MCF 10A (cell line): ENCODE data around the gene DAPK2. TPM values are rescaled to one million over a fixed set of nuclear protein-coding genes. Genes with fewer than 3 reads are reported as not detected.
A peak's percentile ranks its signal among the peaks of the same experiment; 100 is the strongest.

Experiments used
- BruUV-seq: library from RNA; stranded (reverse); fragments of 400-500 nt; replicated peaks from 2 replicates; lab custom pipeline; 2021; lab: Mats Ljungman, UMichigan
- CTCF ChIA-PET: fragments of 300-600 bp; sonication (Branson Sonifier 250); formaldehyde crosslinking; extraction: SDS; loops from one replicate; lab custom pipeline; 2021; ENCODE audit warnings: antibody characterized with exemption, inconsistent platforms; lab: Yijun Ruan, JAX
- POLR2A ChIA-PET: fragments of 300-600, 350-650 bp; sonication (Branson Sonifier 250); formaldehyde crosslinking; extraction: SDS; loops from one replicate; lab custom pipeline; 2020; ENCODE audit warnings: antibody characterized with exemption, inconsistent platforms; lab: Yijun Ruan, JAX
- DNase-seq: peaks from one replicate; pipeline ENCODE4 v3.0.0-alpha.2; 2018; ENCODE audit not compliant: unreplicated experiment
- H3K27ac Mint-ChIP-seq: one replicate; pipeline ENCODE4 v1.8.0; 2022; ENCODE audit warnings: mild to moderate bottlenecking, low read depth, mixed read lengths; ENCODE audit not compliant: unreplicated experiment
- H3K27me3 Mint-ChIP-seq: one replicate; pipeline ENCODE4 v1.8.0; 2022; ENCODE audit warnings: mixed read lengths; ENCODE audit not compliant: insufficient read depth, unreplicated experiment
- H3K36me3 Mint-ChIP-seq: one replicate; pipeline ENCODE4 v1.8.0; 2022; ENCODE audit warnings: mild to moderate bottlenecking, moderate library complexity, mixed read lengths; ENCODE audit not compliant: insufficient read depth, unreplicated experiment
- H3K4me1 Mint-ChIP-seq: one replicate; pipeline ENCODE4 v1.8.0; 2022; ENCODE audit warnings: mixed read lengths; ENCODE audit not compliant: insufficient read depth, unreplicated experiment
- H3K4me3 Mint-ChIP-seq: one replicate; pipeline ENCODE4 v1.8.0; 2022; ENCODE audit warnings: mild to moderate bottlenecking, moderate library complexity, mixed read lengths; ENCODE audit not compliant: unreplicated experiment
- H3K9me3 Mint-ChIP-seq: one replicate; pipeline ENCODE4 v1.8.0; 2022; ENCODE audit warnings: mixed read lengths; ENCODE audit not compliant: unreplicated experiment
- intact Hi-C: fragments of 100-400 bp; cut with micrococcal nuclease; formaldehyde crosslinking; loops from 2 replicates; pipeline ENCODE4 v1.14.1; 2022
- total RNA-seq: library from RNA; stranded (reverse); gene quantifications from 2 replicates; pipeline ENCODE4 v1.2.3, GENCODE V29; 2022
- TF ChIP-seq, protein P1 (sequence below): fragments of 200-600 bp; IDR thresholded peaks from one replicate; pipeline ENCODE4 v1.8.0; 2022; ENCODE audit warnings: antibody characterized with exemption, mild to moderate bottlenecking; ENCODE audit not compliant: unreplicated experiment

Gene DAPK2
- total RNA-seq, 1 experiment from 2014 or later: 4.6 TPM

- TF ChIP-seq, protein P1, sequence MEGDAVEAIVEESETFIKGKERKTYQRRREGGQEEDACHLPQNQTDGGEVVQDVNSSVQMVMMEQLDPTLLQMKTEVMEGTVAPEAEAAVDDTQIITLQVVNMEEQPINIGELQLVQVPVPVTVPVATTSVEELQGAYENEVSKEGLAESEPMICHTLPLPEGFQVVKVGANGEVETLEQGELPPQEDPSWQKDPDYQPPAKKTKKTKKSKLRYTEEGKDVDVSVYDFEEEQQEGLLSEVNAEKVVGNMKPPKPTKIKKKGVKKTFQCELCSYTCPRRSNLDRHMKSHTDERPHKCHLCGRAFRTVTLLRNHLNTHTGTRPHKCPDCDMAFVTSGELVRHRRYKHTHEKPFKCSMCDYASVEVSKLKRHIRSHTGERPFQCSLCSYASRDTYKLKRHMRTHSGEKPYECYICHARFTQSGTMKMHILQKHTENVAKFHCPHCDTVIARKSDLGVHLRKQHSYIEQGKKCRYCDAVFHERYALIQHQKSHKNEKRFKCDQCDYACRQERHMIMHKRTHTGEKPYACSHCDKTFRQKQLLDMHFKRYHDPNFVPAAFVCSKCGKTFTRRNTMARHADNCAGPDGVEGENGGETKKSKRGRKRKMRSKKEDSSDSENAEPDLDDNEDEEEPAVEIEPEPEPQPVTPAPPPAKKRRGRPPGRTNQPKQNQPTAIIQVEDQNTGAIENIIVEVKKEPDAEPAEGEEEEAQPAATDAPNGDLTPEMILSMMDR: no peak
- no TSS peak for BruUV-seq
- H3K4me1 Mint-ChIP-seq: peaks cover 7% of the 10 kb centered on the region
- POLR2A ChIA-PET: interaction anchor here (0.5 to 4.0 kb wide), 12 partner anchors 11 to 1485 kb away, joined by 3 to 34 read pairs (median 4); partner anchors contain the start of genes CIAO2A and SNX1
- H3K27me3 Mint-ChIP-seq: no peaks in the 10 kb centered on the region
- H3K27ac Mint-ChIP-seq: peak overlapping the region; percentile 31
- DNase-seq: no peak
- H3K4me3 Mint-ChIP-seq: no peak overlapping the region
- intact Hi-C loops: no loop called here
- peaks cover 44% of the 10 kb centered on the region for H3K36me3 Mint-ChIP-seq
- CTCF ChIA-PET: interaction anchor here (0.7 to 1.8 kb wide), 9 partner anchors 21 to 441 kb away, joined by 3 to 7 read pairs (median 3); partner anchors contain the start of gene CIAO2A
- no peaks in the 10 kb centered on the region for H3K9me3 Mint-ChIP-seq
Observed at GRCh38 chr15:64071931-64072765, 25.9 kb upstream of the DAPK2 start.

- intact Hi-C loops: no loop called here
- TF ChIP-seq, protein P1: no peak
- DNase-seq: peak; percentile 76
- CTCF ChIA-PET: interaction anchor here (0.7 to 9.8 kb wide), 14 partner anchors 22 to 462 kb away, joined by 3 to 164 read pairs (median 3); partner anchors contain the start of gene CIAO2A
- Mint-ChIP-seq H3K27me3 (no peaks in the 10 kb centered on the region), H3K36me3 (peaks cover 35% of the 10 kb centered on the region), H3K9me3 (no peaks in the 10 kb centered on the region), H3K4me3 (no peak overlapping the region), H3K4me1 (peaks cover 7% of the 10 kb centered on the region), H3K27ac (peak overlapping the region; percentile 31)
- POLR2A ChIA-PET: interaction anchor here (0.5 to 4.0 kb wide), 13 partner anchors 12 to 1486 kb away, joined by 3 to 34 read pairs (median 4); partner anchors contain the start of genes CIAO2A and SNX1
- no TSS peak for BruUV-seq
Observed at GRCh38 chr15:64070965-64071851, 24.9 kb upstream of the DAPK2 start.

- ChIA-PET POLR2A (no interaction called here), CTCF (interaction anchor here (0.9 to 9.8 kb wide), 6 partner anchors 23 to 315 kb away, joined by 3 to 164 read pairs (median 6); partner anchors contain the start of gene CIAO2A)
- H3K27me3 Mint-ChIP-seq: no peaks in the 10 kb centered on the region
- intact Hi-C loops: no loop called here
- peaks cover 25% of the 10 kb centered on the region for H3K36me3 Mint-ChIP-seq
- DNase-seq: no peak
- no peak overlapping the region for H3K27ac Mint-ChIP-seq
- TF ChIP-seq, protein P1: no peak
- peaks cover 7% of the 10 kb centered on the region for H3K4me1 Mint-ChIP-seq
- no TSS peak for BruUV-seq
- no peak overlapping the region for H3K4me3 Mint-ChIP-seq
- H3K9me3 Mint-ChIP-seq: no peaks in the 10 kb centered on the region
Observed at GRCh38 chr15:64070106-64070505, 23.8 kb upstream of the DAPK2 start.
